ENCODE measurements around the gene HOXA9.

DNA sequence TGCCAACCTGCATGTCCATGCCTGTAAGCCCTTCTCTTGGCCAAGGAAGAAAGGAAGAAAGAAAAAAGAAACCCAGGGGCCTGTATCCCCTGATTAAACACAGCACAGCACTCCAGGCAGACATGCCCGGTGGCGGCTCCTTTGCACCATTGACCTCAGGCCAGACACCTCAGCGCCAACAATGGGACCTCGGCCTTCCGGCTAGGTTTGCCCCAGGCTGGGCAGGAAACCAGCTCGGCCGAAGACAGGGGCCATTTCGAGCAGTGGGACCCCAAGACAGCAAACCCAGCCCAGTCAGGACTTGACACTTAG is 5.9 kb upstream of the HOXA9 start:
- TF ChIP-seq, protein P1, sequence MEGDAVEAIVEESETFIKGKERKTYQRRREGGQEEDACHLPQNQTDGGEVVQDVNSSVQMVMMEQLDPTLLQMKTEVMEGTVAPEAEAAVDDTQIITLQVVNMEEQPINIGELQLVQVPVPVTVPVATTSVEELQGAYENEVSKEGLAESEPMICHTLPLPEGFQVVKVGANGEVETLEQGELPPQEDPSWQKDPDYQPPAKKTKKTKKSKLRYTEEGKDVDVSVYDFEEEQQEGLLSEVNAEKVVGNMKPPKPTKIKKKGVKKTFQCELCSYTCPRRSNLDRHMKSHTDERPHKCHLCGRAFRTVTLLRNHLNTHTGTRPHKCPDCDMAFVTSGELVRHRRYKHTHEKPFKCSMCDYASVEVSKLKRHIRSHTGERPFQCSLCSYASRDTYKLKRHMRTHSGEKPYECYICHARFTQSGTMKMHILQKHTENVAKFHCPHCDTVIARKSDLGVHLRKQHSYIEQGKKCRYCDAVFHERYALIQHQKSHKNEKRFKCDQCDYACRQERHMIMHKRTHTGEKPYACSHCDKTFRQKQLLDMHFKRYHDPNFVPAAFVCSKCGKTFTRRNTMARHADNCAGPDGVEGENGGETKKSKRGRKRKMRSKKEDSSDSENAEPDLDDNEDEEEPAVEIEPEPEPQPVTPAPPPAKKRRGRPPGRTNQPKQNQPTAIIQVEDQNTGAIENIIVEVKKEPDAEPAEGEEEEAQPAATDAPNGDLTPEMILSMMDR (IDR thresholded peaks at IDR 0.05): no peak
- TF ChIP-seq POLR2AphosphoS5 (IDR thresholded peaks at IDR 0.05) (no peak), POLR2A (IDR thresholded peaks at IDR 0.05) (no peak)
